Thyroid gland (tissue), 4 donors: ENCODE data around the gene MRPS33.

Experiments used
- POLR2A ChIP-seq, 2 donors: fragments of 450-650 bp; IDR thresholded peaks; one replicate each; pipeline ENCODE4 v1.6.1; 2017; ENCODE audit warnings: antibody characterized with exemption in 2 of 2, mild to moderate bottlenecking in 2 of 2, moderate library complexity in 1 of 2
- TF ChIP-seq, protein P1 (sequence below), 6 experiments: fragments of 200-600 bp in 3 of 6; fragments of 450-650 bp in 3 of 6; sonication (generic) in 3 of 6; IDR thresholded peaks; one replicate each; pipeline ENCODE4 v1.5.1; 2016 to 2019; ENCODE audit warnings: antibody characterized with exemption in 6 of 6, mild to moderate bottlenecking in 2 of 6, inconsistent platforms in 1 of 6, moderate library complexity in 1 of 6

DNA sequence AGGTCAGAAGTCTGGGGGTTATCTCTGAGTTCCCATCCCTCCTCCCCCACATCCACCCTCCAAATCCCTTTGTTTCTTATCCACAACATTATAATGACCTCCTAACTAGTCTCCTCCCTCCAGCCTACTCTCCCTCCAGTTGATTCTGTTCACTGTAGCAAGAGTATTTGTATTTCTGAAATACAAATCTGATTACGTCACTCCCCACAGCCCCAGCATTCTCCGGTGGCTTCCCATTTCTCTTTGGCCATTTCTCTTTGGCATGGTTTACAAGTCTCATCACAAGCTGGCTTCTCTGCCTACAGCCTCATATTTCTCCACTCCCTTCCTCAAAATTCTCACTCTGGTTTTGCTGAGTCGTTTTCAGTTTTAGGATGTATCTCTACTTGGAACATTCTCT lies 24.6 kb upstream of the MRPS33 start:
- TF ChIP-seq, protein P1, sequence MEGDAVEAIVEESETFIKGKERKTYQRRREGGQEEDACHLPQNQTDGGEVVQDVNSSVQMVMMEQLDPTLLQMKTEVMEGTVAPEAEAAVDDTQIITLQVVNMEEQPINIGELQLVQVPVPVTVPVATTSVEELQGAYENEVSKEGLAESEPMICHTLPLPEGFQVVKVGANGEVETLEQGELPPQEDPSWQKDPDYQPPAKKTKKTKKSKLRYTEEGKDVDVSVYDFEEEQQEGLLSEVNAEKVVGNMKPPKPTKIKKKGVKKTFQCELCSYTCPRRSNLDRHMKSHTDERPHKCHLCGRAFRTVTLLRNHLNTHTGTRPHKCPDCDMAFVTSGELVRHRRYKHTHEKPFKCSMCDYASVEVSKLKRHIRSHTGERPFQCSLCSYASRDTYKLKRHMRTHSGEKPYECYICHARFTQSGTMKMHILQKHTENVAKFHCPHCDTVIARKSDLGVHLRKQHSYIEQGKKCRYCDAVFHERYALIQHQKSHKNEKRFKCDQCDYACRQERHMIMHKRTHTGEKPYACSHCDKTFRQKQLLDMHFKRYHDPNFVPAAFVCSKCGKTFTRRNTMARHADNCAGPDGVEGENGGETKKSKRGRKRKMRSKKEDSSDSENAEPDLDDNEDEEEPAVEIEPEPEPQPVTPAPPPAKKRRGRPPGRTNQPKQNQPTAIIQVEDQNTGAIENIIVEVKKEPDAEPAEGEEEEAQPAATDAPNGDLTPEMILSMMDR (IDR thresholded peaks at IDR 0.05) = no peak
- TF ChIP-seq POLR2A (IDR thresholded peaks at IDR 0.05) = no peak
